Breast epithelium (tissue), 4 donors: ENCODE data around the gene SNX11. TPM values are rescaled to one million over a fixed set of nuclear protein-coding genes. Genes with fewer than 3 reads are reported as not detected.

Experiments
- DNase-seq, 2 donors: peaks; one replicate each; pipeline ENCODE4 v3.0.0-alpha.2; 2019; ENCODE audit warnings: low spot score in 2 of 2
- H3K27ac ChIP-seq, 2 donors: fragments of 200-600 bp; sonication (generic) in 1 of 2; one replicate each; pipeline ENCODE4 v1.5.1; 2016 to 2019; ENCODE audit warnings: mild to moderate bottlenecking in 1 of 2
- H3K27me3 ChIP-seq, 2 donors: fragments of 200-600 bp; sonication (generic) in 1 of 2; one replicate each; pipeline versions ENCODE4 v1.5.1 to v1.6.0; 2017 to 2019; ENCODE audit warnings: control low read depth in 1 of 2, mild to moderate bottlenecking in 1 of 2
- H3K36me3 ChIP-seq: fragments of 200-600 bp; one replicate; pipeline ENCODE4 v1.5.1; 2019
- H3K4me1 ChIP-seq, 2 donors: fragments of 200-600 bp; sonication (generic); one replicate each; pipeline ENCODE4 v1.5.1; 2016 to 2019; ENCODE audit warnings: control low read depth in 1 of 2
- H3K4me3 ChIP-seq, 3 donors: fragments of 200-600 bp; sonication (generic); 1 replicate in 2 of 3; 2 replicates in 1 of 3; pipeline ENCODE4 v1.5.1; 2016 to 2019; ENCODE audit warnings: mild to moderate bottlenecking in 3 of 3, moderate library complexity in 2 of 3
- H3K9me3 ChIP-seq, 2 donors: fragments of 200-600 bp; sonication (generic) in 1 of 2; one replicate each; pipeline ENCODE4 v1.5.1; 2016 to 2019; ENCODE audit warnings: control low read depth in 1 of 2
- CTCF ChIP-seq, 3 donors: fragments of 450-650 bp; IDR thresholded peaks; one replicate each; pipeline ENCODE4 v1.5.1; 2016 to 2017; ENCODE audit warnings: antibody characterized with exemption in 3 of 3, mild to moderate bottlenecking in 3 of 3, moderate library complexity in 3 of 3
- POLR2A ChIP-seq: fragments of 450-650 bp; IDR thresholded peaks from one replicate; pipeline ENCODE4 v1.6.1; 2016; ENCODE audit warnings: antibody characterized with exemption, mild to moderate bottlenecking, moderate library complexity
- POLR2AphosphoS5 ChIP-seq, 3 donors: sonication (generic); formaldehyde crosslinking; IDR thresholded peaks; one replicate each; pipeline ENCODE4 v1.6.1; 2017; ENCODE audit warnings: antibody characterized with exemption in 3 of 3
- intact Hi-C: fragments of 100-400 bp; cut with DNase I; formaldehyde crosslinking; loops from one replicate; pipeline ENCODE4 v1.15.1; 2023; ENCODE audit warnings: low total_unique reads
- total RNA-seq, 3 donors: library from RNA; depleted of rRNA; stranded (reverse); fragments of >200 nt; gene quantifications; one replicate each; pipeline ENCODE4 v1.1.0, GENCODE V29; 2016

The SNX11 gene
- total RNA-seq = 10 to 100 TPM; 13.4 to 19.7 (median 14.2) TPM

GRCh38 chr17:48107137-48108055, at the start of gene SNX11:
Gene SNX11 (plus strand): TSS chr17:48107766. CDS start chr17:48112044, 4,278 bp downstream.
- intact Hi-C loops = no loop called here
- no peaks in the 10 kb centered on the region for H3K36me3 ChIP-seq
- peak within 1 kb of the TSS; percentile 93 to 95 for H3K27ac ChIP-seq
- no peaks in the 10 kb centered on the region for H3K9me3 ChIP-seq
- H3K4me1 ChIP-seq = no peaks in the 10 kb centered on the region
- H3K4me3 ChIP-seq = peak within 1 kb of the TSS; percentile 68 to 87 (median 74)
- H3K27me3 ChIP-seq = no peaks in the 10 kb centered on the region
- TF ChIP-seq POLR2A = no peak
- peak; percentile 36 to 43 (median 38) for TF ChIP-seq POLR2AphosphoS5 (IDR thresholded peaks at IDR 0.05)
- DNase-seq = peak; percentile 87 to 88

- H3K27me3 ChIP-seq = no peaks in the 10 kb centered on the region
- peaks cover 7% of the 10 kb centered on the region for H3K36me3 ChIP-seq
- intact Hi-C loops = no loop called here
Measured at GRCh38 chr17:48058393-48059124, 49.0 kb upstream of the SNX11 start.

GRCh38 chr17:48059125-48059668, 48.4 kb upstream of the SNX11 start:
- peak overlapping the region in 1 of 2 donors; percentile 38 for H3K27ac ChIP-seq
- H3K4me1 ChIP-seq = peaks cover 6% of the 10 kb centered on the region in 2 donors
- no peak for TF ChIP-seq POLR2AphosphoS5 (IDR thresholded peaks at IDR 0.05)
- no peak for TF ChIP-seq CTCF (IDR thresholded peaks at IDR 0.05)
- no peak for TF ChIP-seq POLR2A
- DNase-seq = no peak
- H3K9me3 ChIP-seq = no peaks in the 10 kb centered on the region
- intact Hi-C loops = no loop called here
- peaks cover 7% of the 10 kb centered on the region for H3K36me3 ChIP-seq
- no peaks in the 10 kb centered on the region for H3K27me3 ChIP-seq
- no peak overlapping the region for H3K4me3 ChIP-seq

More at GRCh38 chr17:48058393-48059124, 49.0 kb upstream of the SNX11 start:
- Histone ChIP-seq H3K4me3 (no peak overlapping the region), H3K9me3 (no peaks in the 10 kb centered on the region), H3K4me1 (peaks cover 11 to 13% of the 10 kb centered on the region in 2 donors), H3K27ac (peak overlapping the region in 1 of 2 donors; percentile 38)
- TF ChIP-seq POLR2A = no peak
- no peak for TF ChIP-seq CTCF (IDR thresholded peaks at IDR 0.05)
- TF ChIP-seq POLR2AphosphoS5 (IDR thresholded peaks at IDR 0.05) = no peak
- no peak for DNase-seq

GRCh38 chr17:48060249-48060648, 47.3 kb upstream of the SNX11 start:
- Histone ChIP-seq H3K4me1 (no peaks in the 10 kb centered on the region), H3K9me3 (no peaks in the 10 kb centered on the region), H3K27ac (peak overlapping the region in 1 of 2 donors; percentile 10), H3K36me3 (peaks cover 7% of the 10 kb centered on the region), H3K27me3 (no peaks in the 10 kb centered on the region), H3K4me3 (no peak overlapping the region)
- intact Hi-C loops = no loop called here
- DNase-seq = no peak
- TF ChIP-seq CTCF (IDR thresholded peaks at IDR 0.05) (no peak), POLR2A (no peak), POLR2AphosphoS5 (IDR thresholded peaks at IDR 0.05) (no peak)

- DNase-seq = no peak
- Histone ChIP-seq H3K4me3 (no peak overlapping the region), H3K9me3 (no peaks in the 10 kb centered on the region), H3K4me1 (peaks cover 0 to 10% of the 10 kb centered on the region in 2 donors), H3K27me3 (no peaks in the 10 kb centered on the region), H3K36me3 (peaks cover 7% of the 10 kb centered on the region), H3K27ac (no peak overlapping the region)
- TF ChIP-seq POLR2AphosphoS5 (IDR thresholded peaks at IDR 0.05) (no peak), CTCF (IDR thresholded peaks at IDR 0.05) (no peak), POLR2A (no peak)
- intact Hi-C loops = no loop called here
Measured at GRCh38 chr17:48062273-48062672, 45.3 kb upstream of the SNX11 start.
